HG03060 (cell line): ENCODE results near the gene CAPZB.

Source experiments
- ATAC-seq: cut with Tn5 transposase; IDR thresholded peaks from one replicate; pipeline ENCODE4 v1.9.1; 2021; ENCODE audit warnings: low read depth, moderate number of reproducible peaks; ENCODE audit not compliant: unreplicated experiment

CAPZB gene

GRCh38 chr1:19450811-19451515, 34.4 kb downstream of the CAPZB start:
- no peak for ATAC-seq

DNA sequence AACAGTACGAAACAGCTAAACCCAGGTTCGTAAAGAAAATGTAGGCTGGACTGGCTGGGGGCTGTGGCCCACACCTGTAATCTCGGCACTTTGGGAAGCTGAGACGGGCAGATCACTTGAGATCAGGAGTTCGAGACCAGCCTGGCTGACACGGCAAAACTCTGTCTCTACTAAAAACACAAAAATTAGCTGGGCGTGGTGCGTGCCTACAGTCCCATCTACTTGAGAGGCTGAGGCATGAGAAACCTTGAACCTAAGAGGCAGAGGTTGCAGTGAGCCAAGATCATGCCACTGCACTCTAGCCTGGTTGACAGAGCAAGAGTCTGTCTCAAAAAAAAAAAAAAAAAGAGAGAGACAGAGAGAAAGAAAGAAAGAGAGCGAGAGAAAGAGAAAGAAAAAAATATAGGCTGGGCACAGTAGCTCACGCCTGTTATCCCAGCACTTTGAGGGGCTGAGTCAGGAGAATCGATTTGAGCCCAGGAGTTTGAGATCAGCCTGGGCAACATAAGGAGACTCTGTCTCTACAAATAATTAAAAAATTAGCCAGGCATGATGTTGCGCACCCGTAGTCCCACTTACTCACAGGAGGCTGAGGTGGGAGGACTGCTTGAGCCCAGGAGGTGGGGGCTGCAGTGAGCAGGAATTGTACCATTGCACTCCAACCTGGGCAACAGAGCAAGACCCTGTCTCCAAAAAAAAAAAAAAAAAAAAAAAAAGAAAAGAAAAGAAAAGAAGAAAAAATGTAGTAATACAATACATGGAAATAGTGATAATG, 35.7 kb downstream of the CAPZB start:
- ATAC-seq = no peak

DNA sequence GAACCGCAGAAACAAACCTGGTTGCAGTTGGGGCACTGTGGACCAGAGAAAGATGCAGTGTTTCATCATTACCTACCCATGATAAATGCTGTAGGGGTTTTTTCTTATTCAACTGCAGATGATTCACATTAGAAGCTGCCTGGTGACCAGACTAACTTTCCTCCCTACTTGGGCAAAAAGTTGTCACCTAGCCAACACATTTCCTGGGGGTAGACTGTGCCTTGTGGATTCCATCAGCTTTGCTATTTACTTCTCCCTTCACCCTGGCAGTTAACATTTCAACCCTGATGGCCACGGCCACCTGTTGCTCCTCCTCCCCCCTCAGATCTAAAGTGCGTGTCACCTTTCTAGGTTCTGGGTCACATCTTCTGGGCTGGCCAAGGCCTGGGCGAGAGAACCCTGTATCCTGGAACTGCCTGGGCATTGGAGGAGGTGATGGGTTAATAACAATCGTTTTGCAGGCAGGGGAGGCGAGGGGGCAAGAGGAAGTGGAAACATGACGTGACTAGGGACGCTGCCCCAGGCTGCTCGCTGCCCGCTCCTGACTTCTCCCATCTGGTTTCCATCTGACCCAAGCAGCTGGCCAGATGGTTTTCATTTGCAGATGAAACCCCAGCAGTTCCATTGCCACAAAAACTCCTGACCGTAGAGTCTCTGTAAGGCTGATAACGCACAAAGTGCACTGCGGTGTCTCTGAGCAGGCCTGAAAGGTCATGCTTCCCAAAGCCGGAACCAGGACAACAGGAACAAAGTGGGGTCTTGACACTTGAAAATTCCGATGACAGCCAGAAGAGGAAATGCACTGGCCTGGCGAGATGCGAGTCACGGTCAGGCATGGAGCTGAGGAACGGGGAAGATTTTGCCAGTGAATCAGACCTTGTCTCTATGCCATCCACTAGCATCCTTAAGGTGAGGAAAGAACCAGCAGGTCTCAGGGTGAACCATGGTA, 36.6 kb downstream of the CAPZB start:
- ATAC-seq = no peak

GRCh38 chr1:19447550-19447949, 37.8 kb downstream of the CAPZB start:
- ATAC-seq = no peak

DNA sequence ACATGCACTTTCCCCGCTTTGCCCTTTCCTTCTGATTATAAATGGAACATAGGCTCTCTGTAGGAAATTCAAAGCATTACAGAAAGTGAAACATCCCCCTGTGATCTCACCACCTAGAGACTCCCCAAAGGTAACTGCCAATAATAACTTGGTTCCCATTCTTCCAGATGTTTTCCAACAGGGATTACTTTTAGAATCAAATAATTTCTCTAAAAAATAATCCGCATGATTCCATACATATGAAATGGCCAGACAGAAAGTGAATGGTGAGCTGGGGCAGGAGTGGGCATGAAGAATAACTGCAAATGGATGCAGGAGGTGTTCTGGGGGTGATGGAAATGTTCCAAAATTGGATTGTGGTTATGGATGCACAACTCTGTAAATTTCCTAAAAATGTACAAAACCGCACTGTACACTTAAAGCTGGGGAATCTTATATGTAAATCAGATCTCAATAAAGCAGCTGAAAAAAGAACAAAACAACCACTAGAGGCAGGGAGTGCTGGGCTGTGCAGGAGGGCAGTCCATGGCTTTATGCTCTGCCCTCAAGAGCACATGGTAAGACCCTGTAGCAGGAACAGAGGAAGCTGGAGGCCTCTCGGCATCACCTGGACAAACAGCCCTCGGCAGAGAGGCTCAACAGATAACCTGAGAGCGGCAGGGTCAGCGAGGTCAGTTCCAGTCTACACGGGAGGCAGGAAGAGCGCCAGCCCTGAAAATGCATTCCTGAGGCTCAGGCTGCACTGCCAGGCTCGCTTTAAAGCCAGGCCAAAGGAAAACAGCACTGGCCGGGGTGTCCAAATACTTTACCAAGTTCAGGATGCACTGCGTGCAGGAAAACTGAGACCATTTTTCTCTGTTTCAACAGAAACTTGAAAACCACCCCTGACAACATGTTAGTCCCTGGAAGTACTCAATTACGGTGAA, 39.7 kb downstream of the CAPZB start:
- ATAC-seq = no peak

GRCh38 chr1:19444296-19445021, 40.9 kb downstream of the CAPZB start:
- ATAC-seq = no peak

DNA sequence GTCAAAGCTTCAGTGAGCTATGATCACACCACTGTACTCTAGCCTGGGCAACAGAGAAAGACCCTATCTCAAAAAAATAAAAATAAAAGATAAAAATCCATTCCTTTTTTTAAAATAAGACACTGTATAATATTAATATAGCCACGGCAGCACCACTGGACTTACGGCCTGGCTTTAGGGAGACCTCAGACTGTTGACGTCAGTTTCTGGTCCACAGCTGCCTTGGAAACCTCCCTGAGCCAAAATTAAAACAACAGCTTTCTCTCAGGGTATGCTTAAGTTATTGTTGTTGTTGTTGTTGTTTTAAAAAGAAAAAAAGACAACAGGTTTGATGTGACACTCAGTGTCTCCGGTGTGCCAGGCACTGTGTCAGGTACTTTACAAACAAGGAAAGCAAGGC, 42.0 kb downstream of the CAPZB start:
- ATAC-seq = no peak

DNA sequence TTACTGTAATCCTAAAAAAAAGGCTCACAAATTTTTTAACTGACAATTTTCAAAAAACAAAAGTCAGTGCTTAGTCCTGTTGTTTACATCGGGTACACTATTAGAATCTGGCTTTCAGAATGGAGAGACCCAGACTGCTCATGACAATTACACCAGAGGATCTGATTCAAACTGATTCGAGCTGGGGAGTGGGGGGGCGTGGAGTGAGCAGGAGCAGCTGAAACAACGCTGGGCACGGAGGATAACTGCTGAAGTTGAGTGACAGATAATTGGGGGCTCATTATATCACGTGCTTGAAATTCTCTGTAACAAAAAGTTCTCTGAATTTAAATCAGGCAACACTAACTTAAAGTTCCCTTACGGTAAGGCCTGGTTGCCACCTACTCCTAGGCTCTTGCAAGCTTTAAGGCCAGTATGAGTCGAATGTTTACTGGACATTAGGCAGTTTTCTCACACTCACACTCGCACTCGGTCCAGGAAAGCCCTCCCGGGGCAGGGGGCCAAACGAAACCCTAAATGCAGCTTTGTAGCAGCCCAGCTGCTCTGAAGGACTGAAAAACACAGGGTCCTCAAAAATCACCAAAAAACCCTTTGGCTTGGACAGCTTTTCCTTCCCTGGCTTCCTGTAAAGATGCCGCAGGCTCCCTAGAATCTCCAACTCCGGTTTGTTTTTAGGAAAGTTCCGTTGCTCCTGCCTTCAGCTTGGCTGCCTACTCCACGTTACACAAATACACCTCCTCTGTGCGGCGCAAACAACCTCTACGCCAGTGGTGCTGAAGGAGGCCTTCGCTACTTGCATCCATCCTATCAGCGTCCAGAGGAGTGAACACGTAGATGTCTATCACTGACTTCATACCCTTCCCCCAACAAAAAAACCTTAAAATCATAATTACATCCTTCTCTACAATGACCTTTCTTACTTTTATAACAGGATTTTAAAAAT, 42.9 kb downstream of the CAPZB start:
- ATAC-seq = no peak

DNA sequence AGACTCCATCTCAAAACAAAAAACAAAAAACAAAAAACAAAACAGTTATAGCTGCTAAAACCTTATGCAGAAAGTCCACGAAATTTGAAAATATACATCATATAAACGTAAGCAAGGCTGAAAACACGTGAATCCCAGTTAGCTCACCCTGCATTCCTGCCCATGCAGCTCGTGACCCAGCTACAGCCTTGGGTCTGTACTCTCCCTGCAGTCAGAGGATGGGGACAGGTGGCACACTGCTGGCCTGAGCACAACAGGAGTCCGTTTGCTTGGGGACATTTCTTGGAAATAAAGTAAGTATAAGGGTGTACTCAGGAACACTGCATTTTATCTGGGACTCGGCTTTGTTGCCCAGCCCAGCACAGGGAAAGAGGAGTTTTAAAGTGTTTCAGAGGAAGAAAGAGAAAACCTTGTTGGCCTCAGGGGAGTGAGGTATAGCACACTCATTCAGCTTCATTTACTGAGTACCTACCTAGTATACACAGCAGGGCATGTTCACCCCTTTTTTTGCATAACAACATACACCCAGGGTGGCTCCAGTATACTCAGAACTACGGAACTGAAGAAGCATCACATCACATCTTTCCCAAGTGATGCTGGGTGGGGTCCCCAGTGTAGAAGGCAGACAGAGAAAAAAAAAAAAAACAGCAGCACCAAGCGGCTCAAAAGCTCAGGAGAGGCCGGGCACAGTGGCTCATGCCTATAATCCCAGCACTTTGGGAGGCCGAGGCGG, 44.1 kb downstream of the CAPZB start:
- no peak for ATAC-seq

- ATAC-seq = no peak
Observed at GRCh38 chr1:19439464-19440171, 45.7 kb downstream of the CAPZB start.

DNA sequence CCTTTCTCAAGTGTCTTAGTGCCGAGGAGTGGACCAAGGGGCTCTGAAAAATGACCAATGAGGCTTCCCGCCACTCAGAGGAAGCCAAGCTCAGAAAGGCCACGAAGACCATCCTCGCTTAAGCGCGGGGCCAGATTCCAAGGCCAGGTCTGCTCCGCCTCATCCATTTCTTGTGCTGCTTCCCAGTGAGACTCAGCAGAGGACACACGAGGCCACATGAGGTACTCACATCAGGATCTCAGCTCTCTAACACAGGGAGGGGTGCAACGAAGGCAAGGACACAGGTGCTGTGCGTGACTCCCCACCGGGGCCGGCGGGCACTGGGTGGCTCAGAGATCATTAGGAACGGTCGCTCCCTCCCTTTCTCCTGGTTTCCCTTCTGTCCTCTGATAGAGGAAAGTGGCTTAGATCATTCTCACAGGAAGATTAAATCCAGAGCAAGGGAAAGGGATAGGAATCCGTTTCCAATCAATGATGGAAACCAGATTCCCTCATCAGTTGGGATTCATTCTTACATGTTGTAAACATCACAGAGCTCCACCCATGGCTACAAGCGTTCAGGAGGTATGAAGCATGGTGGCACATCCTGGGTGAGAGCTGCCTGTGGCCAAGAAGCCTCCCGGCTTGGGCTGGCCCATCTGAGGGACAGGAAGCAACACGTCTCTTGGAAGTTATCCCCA, 46.7 kb downstream of the CAPZB start:
- no peak for ATAC-seq

- ATAC-seq = no peak
Observed at GRCh38 chr1:19437891-19438294, 47.4 kb downstream of the CAPZB start.

DNA sequence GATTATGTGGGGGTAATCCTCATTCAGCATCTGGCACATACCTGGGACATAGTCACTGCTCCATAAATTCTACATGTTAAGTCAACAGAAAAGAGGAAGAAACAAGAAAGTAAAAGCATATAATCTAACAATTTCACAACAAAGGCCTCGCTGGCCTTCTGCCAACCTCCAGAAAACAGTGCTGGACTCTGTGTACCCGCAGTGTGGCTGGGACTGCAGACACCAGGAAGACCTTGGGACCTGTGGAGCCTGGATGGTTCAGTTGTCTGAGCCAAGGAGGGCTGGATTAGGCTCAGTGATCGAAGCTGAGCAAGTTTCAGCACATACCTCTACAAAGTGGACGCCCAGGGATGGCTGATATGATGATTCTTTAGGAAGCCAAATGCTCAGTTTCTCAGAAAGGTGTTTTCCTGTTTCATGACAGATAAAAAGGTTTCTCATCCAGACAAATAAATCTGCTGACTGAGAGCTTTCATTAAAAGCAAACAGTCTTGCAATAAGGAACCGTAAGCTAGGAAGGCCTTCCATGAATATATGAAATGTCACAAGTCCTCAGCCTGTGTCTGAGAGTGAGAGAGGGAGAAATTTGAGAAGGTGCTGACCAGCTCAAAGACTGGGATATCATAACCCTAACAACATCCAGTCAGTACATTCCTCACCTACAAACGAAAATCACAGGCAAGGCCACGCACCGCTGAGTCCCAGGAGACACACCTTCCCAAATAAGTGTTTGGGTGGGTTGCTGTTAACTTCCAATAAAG, 48.4 kb downstream of the CAPZB start:
- ATAC-seq = no peak

GRCh38 chr1:19435851-19436455, 49.4 kb downstream of the CAPZB start:
- no peak for ATAC-seq

- no peak for ATAC-seq
Observed at GRCh38 chr1:19435181-19435580, 50.2 kb downstream of the CAPZB start.

GRCh38 chr1:19433719-19433998, 51.7 kb downstream of the CAPZB start:
- no peak for ATAC-seq
